Endothelial cell of umbilical vein (primary cell): ENCODE measurements around the gene TXNL4B. TPM values are rescaled to one million over a fixed set of nuclear protein-coding genes. Genes with fewer than 3 reads are reported as not detected.

ENCODE experiments used
- BruUV-seq: library from RNA; stranded (reverse); fragments of 400-500 nt; replicated peaks from 2 replicates; lab custom pipeline; 2021; lab: Mats Ljungman, UMichigan
- CTCF ChIA-PET: fragments of 300-600, 350-600 bp; sonication (Branson Sonifier 250); formaldehyde crosslinking; loops from one replicate; lab custom pipeline; 2021; ENCODE audit warnings: antibody characterized with exemption, inconsistent platforms; lab: Charles Lee
- POLR2A ChIA-PET: fragments of 300-600, 350-600 bp; sonication (Branson Sonifier 250); formaldehyde crosslinking; loops from one replicate; lab custom pipeline; 2021; ENCODE audit warnings: antibody characterized with exemption, inconsistent platforms; lab: Charles Lee
- DNase-seq: peaks from one replicate; pipeline ENCODE4 v3.0.0-alpha.2; 2011; ENCODE audit warnings: low read depth, low spot score
- FAIRE-seq: peaks from 2 replicates; lab custom pipeline; 2011; peaks lifted over from hg19 to GRCh38; lab: Jason Lieb, UNC
- H2AFZ ChIP-seq: 2 replicates; pipeline ENCODE4 v1.6.0; 2012; ENCODE audit warnings: low read depth, low read length, control low read depth, inconsistent platforms
- H3K27ac ChIP-seq: 2 replicates; pipeline ENCODE4 v1.5.1; 2011; ENCODE audit warnings: low read depth, mild to moderate bottlenecking, control low read depth, low read length, moderate library complexity; ENCODE audit not compliant: insufficient read depth
- H3K27me3 ChIP-seq, 2 experiments: 2 replicates each; pipeline versions ENCODE4 v1.6.0 to v1.6.1; 2011; ENCODE audit warnings: low read length in 2 of 2, mixed read lengths in 1 of 2; ENCODE audit not compliant: control insufficient read depth in 2 of 2, insufficient read depth in 2 of 2
- H3K36me3 ChIP-seq, 2 experiments: 2 replicates in 1 of 2; 3 replicates in 1 of 2; pipeline ENCODE4 v1.5.1; 2011; ENCODE audit warnings: low read length in 2 of 2, mild to moderate bottlenecking in 1 of 2, moderate library complexity in 1 of 2; ENCODE audit not compliant: control insufficient read depth in 2 of 2, insufficient read depth in 2 of 2; ENCODE audit errors: extremely low read depth in 1 of 2
- H3K4me1 ChIP-seq: 3 replicates; pipeline ENCODE4 v1.5.1; 2011; ENCODE audit warnings: mild to moderate bottlenecking, low read length; ENCODE audit not compliant: control insufficient read depth, insufficient read depth; ENCODE audit errors: extremely low read depth
- H3K4me2 ChIP-seq: 2 replicates; pipeline ENCODE4 v1.6.1; 2011; ENCODE audit warnings: low read length, control low read depth, mixed read lengths; ENCODE audit not compliant: insufficient read depth
- H3K4me3 ChIP-seq, 3 experiments: fragments of 200-600 bp in 1 of 3; sonication (generic), shearing (Covaris generic) in 1 of 3; replicated peaks in 1 of 3; 2 replicates each; pipeline ENCODE4 v1.5.1; 2011 to 2016; ENCODE audit warnings: control low read depth in 3 of 3, low read length in 3 of 3, mild to moderate bottlenecking in 2 of 3, inconsistent platforms in 1 of 3, low read depth in 1 of 3, moderate library complexity in 1 of 3; ENCODE audit not compliant: insufficient read depth in 1 of 3
- H3K79me2 ChIP-seq: 2 replicates; pipeline ENCODE4 v1.6.0; 2012; ENCODE audit warnings: low read length, inconsistent platforms; ENCODE audit not compliant: control insufficient read depth, insufficient read depth
- H3K9ac ChIP-seq: replicated peaks from 2 replicates; pipeline ENCODE3; 2011; ENCODE audit warnings: low read length, control low read depth; ENCODE audit not compliant: insufficient read depth; ENCODE audit errors: extremely low read depth
- H3K9me1 ChIP-seq: replicated peaks from 3 replicates; pipeline ENCODE4 v1.6.0; 2011; ENCODE audit warnings: mild to moderate bottlenecking, low read length; ENCODE audit not compliant: control insufficient read depth, insufficient read depth; ENCODE audit errors: extremely low read depth
- H3K9me3 ChIP-seq: replicated peaks from 2 replicates; pipeline ENCODE4 v1.5.1; 2012; ENCODE audit warnings: low read length, inconsistent platforms; ENCODE audit not compliant: control insufficient read depth, insufficient read depth
- H4K20me1 ChIP-seq: replicated peaks from 2 replicates; pipeline ENCODE3; 2011; ENCODE audit warnings: mild to moderate bottlenecking, low read length; ENCODE audit not compliant: control insufficient read depth, insufficient read depth; ENCODE audit errors: extremely low read depth
- EZH2 ChIP-seq: IDR thresholded peaks from 2 replicates; pipeline ENCODE4 v1.6.1; 2012; ENCODE audit warnings: borderline replicate concordance, low read depth, mild to moderate bottlenecking, moderate library complexity, low read length, inconsistent platforms; ENCODE audit not compliant: severe bottlenecking
- FOS ChIP-seq: IDR thresholded peaks from 2 replicates; pipeline ENCODE4 v1.6.1; 2011; ENCODE audit warnings: mild to moderate bottlenecking, low read length, moderate library complexity, borderline replicate concordance; ENCODE audit not compliant: insufficient read depth
- GATA2 ChIP-seq: IDR thresholded peaks from 2 replicates; pipeline ENCODE4 v1.7.0; 2011; ENCODE audit warnings: low read depth, mild to moderate bottlenecking, moderate library complexity, mixed read lengths, low read length; ENCODE audit not compliant: insufficient read length, insufficient read depth
- JUN ChIP-seq: IDR thresholded peaks from 2 replicates; pipeline ENCODE4 v1.6.1; 2011; ENCODE audit warnings: borderline replicate concordance, low read depth; ENCODE audit not compliant: insufficient read length, insufficient read depth
- MAX ChIP-seq: IDR thresholded peaks from 2 replicates; pipeline ENCODE4 v1.6.1; 2011; ENCODE audit not compliant: insufficient read depth, insufficient read length
- MYC ChIP-seq: IDR thresholded peaks from one replicate; pipeline ENCODE4 v1.6.1; 2011; ENCODE audit warnings: mild to moderate bottlenecking, low read depth, low read length
- POLR2A ChIP-seq: IDR thresholded peaks from 2 replicates; pipeline ENCODE4 v1.6.1; 2012; ENCODE audit warnings: low read depth, mild to moderate bottlenecking, control low read depth, low read length
- POLR2AphosphoS5 ChIP-seq: IDR thresholded peaks from 2 replicates; pipeline ENCODE4 v1.6.1; 2012; ENCODE audit warnings: low read depth, mild to moderate bottlenecking, control low read depth, low read length, moderate library complexity; ENCODE audit not compliant: insufficient read depth
- dilution Hi-C: fragments of 300-500 bp; cut with MboI; formaldehyde crosslinking; loops from one replicate; pipeline ENCODE4 v1.15.0; 2019; ENCODE audit warnings: low sequenced_read_pairs; ENCODE audit not compliant: extremely low pct_ligation_motif_present
- intact Hi-C: fragments of 100-400 bp; cut with micrococcal nuclease; formaldehyde crosslinking; loops from one replicate; pipeline ENCODE4 v1.10.0; 2022
- polyA plus RNA-seq, 4 experiments: library from polyadenylated mRNA; depleted of rRNA in 3 of 4; stranded (reverse) in 3 of 4; unstranded in 1 of 4; fragments of >200 nt; gene quantifications; 2 replicates each; pipeline versions ENCODE4 v1.2.1 to v1.2.3, GENCODE V29; 2011 to 2012; ENCODE audit warnings: missing spikeins in 1 of 4
- total RNA-seq: library from RNA; stranded (reverse); gene quantifications from 2 replicates; pipeline ENCODE4 v1.2.3, GENCODE V29; 2021

Gene TXNL4B
- total and polyA plus RNA-seq, 2 donors (not counting 3 experiments of a cell fraction or from before 2014, with no cell fraction given) = 10.0 to 12.7 TPM

- no peak for DNase-seq
- Histone ChIP-seq H4K20me1 (no peaks in the 10 kb centered on the region), H2AFZ (no peak overlapping the region), H3K36me3 (no peaks in the 10 kb centered on the region), H3K79me2 (no peaks in the 10 kb centered on the region), H3K4me2 (no peak overlapping the region), H3K27ac (no peak overlapping the region), H3K9me1 (no peaks in the 10 kb centered on the region), H3K9ac (no peak overlapping the region), H3K4me1 (no peaks in the 10 kb centered on the region), H3K27me3 (no peaks in the 10 kb centered on the region), H3K9me3 (no peaks in the 10 kb centered on the region), H3K4me3 (no peak overlapping the region)
- intact Hi-C loops = no loop called here
- ChIA-PET POLR2A (no interaction called here), CTCF (interaction anchor here (3.4 kb wide), 1 partner anchor 9 kb away, joined by 10 read pairs; no protein-coding TSS in a partner anchor)
- TF ChIP-seq FOS (no peak), POLR2A (no peak), MAX (no peak), POLR2AphosphoS5 (no peak), JUN (no peak), MYC (no peak), EZH2 (no peak), GATA2 (no peak)
- dilution Hi-C loops = loop anchor here (25.0 kb wide), 1 partner anchor 325 kb away; no protein-coding TSS in a partner anchor
- no peak for FAIRE-seq
- BruUV-seq = no TSS peak
These were observed 44.1 kb upstream of the TXNL4B start for GRCh38 chr16:72137380-72138063.
